ENCODE data around the gene GRAMD1A. TPM values are rescaled to one million over a fixed set of nuclear protein-coding genes. Genes with fewer than 3 reads are reported as not detected.
"Not testable (repeated sequence)": the region's sequence is repeated elsewhere in the genome, so short reads cannot be mapped to it uniquely, and the experiment has no call there.

GRAMD1A gene
- total RNA-seq, 1 donor from 2014 or later = 88.0 TPM

- H3K27me3 ChIP-seq (ENCODE audit: control insufficient read depth, insufficient read depth, low read length) = no peaks in the 10 kb centered on the region
- H3K4me3 ChIP-seq (ENCODE audit: low read depth, low read length) = no peak overlapping the region
- TF ChIP-seq CTCF (IDR thresholded peaks at IDR 0.05; ENCODE audit: insufficient read depth, low read length, poor library complexity, severe bottlenecking) = no peak
- H3K36me3 ChIP-seq (ENCODE audit: control insufficient read depth, insufficient read depth, low read length) = no peaks in the 10 kb centered on the region
- no peak for DNase-seq (ENCODE audit: low read depth)
Measured at GRCh38 chr19:34985249-34986022, 14.7 kb upstream of the GRAMD1A start.

GRCh38 chr19:34988119-34988518 lies 12.0 kb upstream of the GRAMD1A start:
- no peak for DNase-seq (ENCODE audit: low read depth)
- H3K4me3 ChIP-seq (ENCODE audit: low read depth, low read length) = no peak overlapping the region
- no peaks in the 10 kb centered on the region for H3K27me3 ChIP-seq (ENCODE audit: control insufficient read depth, insufficient read depth, low read length)
- no peak for TF ChIP-seq CTCF (IDR thresholded peaks at IDR 0.05; ENCODE audit: insufficient read depth, low read length, poor library complexity, severe bottlenecking)
- no peaks in the 10 kb centered on the region for H3K36me3 ChIP-seq (ENCODE audit: control insufficient read depth, insufficient read depth, low read length)

GRCh38 chr19:34989298-34989697 lies 10.8 kb upstream of the GRAMD1A start:
- Histone ChIP-seq H3K27me3 (ENCODE audit: control insufficient read depth, insufficient read depth, low read length) (no peaks in the 10 kb centered on the region), H3K4me3 (ENCODE audit: low read depth, low read length) (no peak overlapping the region), H3K36me3 (ENCODE audit: control insufficient read depth, insufficient read depth, low read length) (no peaks in the 10 kb centered on the region)
- TF ChIP-seq CTCF (IDR thresholded peaks at IDR 0.05; ENCODE audit: insufficient read depth, low read length, poor library complexity, severe bottlenecking) = no peak
- DNase-seq (ENCODE audit: low read depth) = no peak

- no peaks in the 10 kb centered on the region for H3K27me3 ChIP-seq (ENCODE audit: control insufficient read depth, insufficient read depth, low read length)
- DNase-seq (ENCODE audit: low read depth) = no peak
Measured at GRCh38 chr19:34990578-34991192, 9.4 kb upstream of the GRAMD1A start.

GRCh38 chr19:34991542-34992333 lies 8.4 kb upstream of the GRAMD1A start:
- Histone ChIP-seq H3K4me3 (ENCODE audit: low read depth, low read length) (no peak overlapping the region), H3K36me3 (ENCODE audit: control insufficient read depth, insufficient read depth, low read length) (no peaks in the 10 kb centered on the region), H3K27me3 (ENCODE audit: control insufficient read depth, insufficient read depth, low read length) (no peaks in the 10 kb centered on the region)
- no peak for TF ChIP-seq CTCF (IDR thresholded peaks at IDR 0.05; ENCODE audit: insufficient read depth, low read length, poor library complexity, severe bottlenecking)
- DNase-seq (ENCODE audit: low read depth) = no peak

More at GRCh38 chr19:34990578-34991192, 9.4 kb upstream of the GRAMD1A start:
- Histone ChIP-seq H3K4me3 (ENCODE audit: low read depth, low read length) (no peak overlapping the region), H3K36me3 (ENCODE audit: control insufficient read depth, insufficient read depth, low read length) (no peaks in the 10 kb centered on the region)
- TF ChIP-seq CTCF (IDR thresholded peaks at IDR 0.05; ENCODE audit: insufficient read depth, low read length, poor library complexity, severe bottlenecking) = no peak

- not testable (repeated sequence) for H3K4me3 ChIP-seq (ENCODE audit: low read depth, low read length); DNase-seq (ENCODE audit: low read depth); H3K36me3 ChIP-seq (ENCODE audit: control insufficient read depth, insufficient read depth, low read length); H3K27me3 ChIP-seq (ENCODE audit: control insufficient read depth, insufficient read depth, low read length)
Measured at GRCh38 chr19:34992582-34992981, 7.5 kb upstream of the GRAMD1A start.

Measured in kidney epithelial cell (primary cell).